ENCODE results near the gene DOCK7.
"Not testable (repeated sequence)": the region's sequence is repeated elsewhere in the genome, so short reads cannot be mapped to it uniquely, and the experiment has no call there.

DOCK7 gene

GRCh38 chr1:62561306-62561705, 126.9 kb downstream of the DOCK7 start:
- in situ Hi-C loops (cut with MboI; ENCODE audit: low sequenced_read_pairs), result no loop called here

- in situ Hi-C loops (cut with MboI; ENCODE audit: low sequenced_read_pairs), result no loop called here
These were observed 143.6 kb downstream of the DOCK7 start for GRCh38 chr1:62544570-62544969.

- in situ Hi-C loops (cut with MboI; ENCODE audit: low sequenced_read_pairs), result no loop called here
These were observed 147.1 kb downstream of the DOCK7 start for GRCh38 chr1:62541048-62541447.

GRCh38 chr1:62539028-62539447, 149.1 kb downstream of the DOCK7 start:
- in situ Hi-C loops (cut with MboI; ENCODE audit: low sequenced_read_pairs), result no loop called here

GRCh38 chr1:62536865-62537264, 151.3 kb downstream of the DOCK7 start:
- in situ Hi-C loops (cut with MboI; ENCODE audit: low sequenced_read_pairs), result no loop called here

GRCh38 chr1:62530516-62531154, 157.6 kb downstream of the DOCK7 start:
- in situ Hi-C loops (cut with MboI; ENCODE audit: low sequenced_read_pairs), result no loop called here

- in situ Hi-C loops (cut with MboI; ENCODE audit: low sequenced_read_pairs), result no loop called here
These were observed 159.0 kb downstream of the DOCK7 start for GRCh38 chr1:62529227-62529626.

GRCh38 chr1:62528015-62528414, 160.2 kb downstream of the DOCK7 start:
- in situ Hi-C loops (cut with MboI; ENCODE audit: low sequenced_read_pairs), result no loop called here

GRCh38 chr1:62527346-62527745, 160.8 kb downstream of the DOCK7 start:
- in situ Hi-C loops (cut with MboI; ENCODE audit: low sequenced_read_pairs), result not testable (repeated sequence)

- in situ Hi-C loops (cut with MboI; ENCODE audit: low sequenced_read_pairs), result loop anchor here (25.0 kb wide), 1 partner anchor 213 kb away; no protein-coding TSS in a partner anchor
These were observed 164.3 kb downstream of the DOCK7 start for GRCh38 chr1:62523860-62524259.

- in situ Hi-C loops (cut with MboI; ENCODE audit: low sequenced_read_pairs), result loop anchor here (25.0 kb wide), 1 partner anchor 221 kb away; no protein-coding TSS in a partner anchor
These were observed 171.6 kb downstream of the DOCK7 start for GRCh38 chr1:62516600-62516999.

- in situ Hi-C loops (cut with MboI; ENCODE audit: low sequenced_read_pairs), result loop anchor here (25.0 kb wide), 1 partner anchor 222 kb away; no protein-coding TSS in a partner anchor
These were observed 173.3 kb downstream of the DOCK7 start for GRCh38 chr1:62514746-62515423.

- in situ Hi-C loops (cut with MboI; ENCODE audit: low sequenced_read_pairs), result loop anchor here (25.0 kb wide), 1 partner anchor 224 kb away; no protein-coding TSS in a partner anchor
These were observed 175.2 kb downstream of the DOCK7 start for GRCh38 chr1:62513013-62513412.

GRCh38 chr1:62509028-62509427, 179.2 kb downstream of the DOCK7 start:
- in situ Hi-C loops (cut with MboI; ENCODE audit: low sequenced_read_pairs), result loop anchor here (25.0 kb wide), 1 partner anchor 228 kb away; no protein-coding TSS in a partner anchor

GRCh38 chr1:62508187-62508758, 179.9 kb downstream of the DOCK7 start:
- in situ Hi-C loops (cut with MboI; ENCODE audit: low sequenced_read_pairs), result loop anchor here (25.0 kb wide), 1 partner anchor 229 kb away; no protein-coding TSS in a partner anchor

GRCh38 chr1:62500210-62500609, 188.0 kb downstream of the DOCK7 start:
- in situ Hi-C loops (cut with MboI; ENCODE audit: low sequenced_read_pairs), result loop anchor here (25.0 kb wide), 1 partner anchor 237 kb away; no protein-coding TSS in a partner anchor

GRCh38 chr1:62494137-62494536, 194.0 kb downstream of the DOCK7 start:
- in situ Hi-C loops (cut with MboI; ENCODE audit: low sequenced_read_pairs), result no loop called here

GRCh38 chr1:62493656-62494055, 194.5 kb downstream of the DOCK7 start:
- in situ Hi-C loops (cut with MboI; ENCODE audit: low sequenced_read_pairs), result no loop called here

GRCh38 chr1:62492521-62492920, 195.7 kb downstream of the DOCK7 start:
- in situ Hi-C loops (cut with MboI; ENCODE audit: low sequenced_read_pairs), result no loop called here

GRCh38 chr1:62487956-62488355, 200.2 kb downstream of the DOCK7 start:
- in situ Hi-C loops (cut with MboI; ENCODE audit: low sequenced_read_pairs), result no loop called here

- in situ Hi-C loops (cut with MboI; ENCODE audit: low sequenced_read_pairs), result no loop called here
These were observed 203.2 kb downstream of the DOCK7 start for GRCh38 chr1:62484824-62485468.

Data from HL-60/S4 treated with retinoic acid at 250 ng/mL for 4 days and 3 days (cell line).